Stimulated activated naive CD8-positive, alpha-beta T cell treated with anti-CD3 and anti-CD28 coated beads, Interleukin-15, Interleukin-2, amounts not matched to agents 100 ng/mL and 50 ng/mL, for 24 hours (primary cell): Measurements from ENCODE around the gene PTGIR.

Experiments used
- H3K27ac Mint-ChIP-seq: one replicate; pipeline ENCODE4 v1.8.0; 2021; ENCODE audit warnings: mild to moderate bottlenecking, mixed read lengths
- H3K27me3 Mint-ChIP-seq: one replicate; pipeline ENCODE4 v1.8.0; 2021; ENCODE audit warnings: mixed read lengths
- H3K36me3 Mint-ChIP-seq: one replicate; pipeline ENCODE4 v1.8.0; 2021; ENCODE audit warnings: low read depth, mixed read lengths
- H3K4me1 Mint-ChIP-seq: one replicate; pipeline ENCODE4 v1.8.0; 2021; ENCODE audit warnings: low read depth, mixed read lengths
- H3K4me3 Mint-ChIP-seq: one replicate; pipeline ENCODE4 v1.8.0; 2021; ENCODE audit warnings: mild to moderate bottlenecking, mixed read lengths
- H3K9me3 Mint-ChIP-seq: one replicate; pipeline ENCODE4 v1.8.0; 2021; ENCODE audit warnings: mixed read lengths

PTGIR gene

DNA sequence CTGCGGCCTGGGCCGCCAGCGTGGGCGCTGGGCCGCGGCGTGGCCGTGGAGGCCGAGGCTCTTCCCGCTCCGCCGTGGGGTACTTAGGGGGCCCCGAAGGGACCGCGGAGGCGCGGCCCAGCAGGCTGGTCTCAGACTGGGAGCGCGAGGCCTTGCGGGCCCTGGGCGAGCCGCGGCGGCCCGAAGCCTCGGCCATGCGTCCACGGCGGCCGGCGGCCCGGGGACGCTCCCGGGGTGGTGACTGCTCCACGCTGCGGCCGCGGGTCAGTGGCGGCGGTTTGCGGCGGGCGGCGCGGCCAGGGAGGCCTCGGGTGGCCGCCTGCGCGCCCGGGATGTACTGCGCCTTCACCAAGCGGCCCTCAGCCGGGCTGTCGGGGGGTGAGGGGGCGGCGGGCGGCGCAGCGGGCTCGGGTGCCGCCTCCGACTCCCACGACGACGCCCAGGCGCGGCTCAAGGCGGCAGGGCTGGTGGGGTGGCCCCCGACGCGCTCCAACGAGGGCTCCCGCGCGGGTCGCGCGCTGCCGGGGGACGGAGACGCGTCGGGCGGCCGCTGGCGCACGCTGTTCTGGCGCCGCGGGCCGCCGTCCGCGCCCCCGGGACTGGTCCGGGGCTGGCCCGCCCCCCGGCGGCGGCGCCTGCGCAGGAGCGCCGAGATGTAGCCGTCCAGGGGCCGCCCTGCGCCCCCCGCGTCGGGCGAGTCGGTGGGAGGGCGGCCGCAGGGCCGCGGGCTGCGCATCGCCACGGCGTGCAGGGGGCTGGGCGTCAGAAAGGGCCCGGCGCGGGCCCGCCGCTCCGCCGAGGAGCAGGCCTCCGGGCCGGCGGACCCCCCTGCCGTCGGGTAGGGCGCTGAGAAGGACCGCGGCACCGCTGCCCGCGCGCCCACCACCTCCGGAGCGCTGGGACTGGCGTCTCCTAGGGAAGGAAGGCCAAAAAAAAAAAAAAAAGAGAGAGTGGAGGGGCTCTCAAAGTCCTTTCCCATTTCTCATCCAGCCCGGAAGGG lies 24.4 kb upstream of the PTGIR start:
- Mint-ChIP-seq H3K27me3 (peaks cover 50% of the 10 kb centered on the region), H3K4me3 (no peak overlapping the region), H3K4me1 (peaks cover 11% of the 10 kb centered on the region), H3K9me3 (no peaks in the 10 kb centered on the region), H3K36me3 (peaks cover 6% of the 10 kb centered on the region), H3K27ac (no peak overlapping the region)

DNA sequence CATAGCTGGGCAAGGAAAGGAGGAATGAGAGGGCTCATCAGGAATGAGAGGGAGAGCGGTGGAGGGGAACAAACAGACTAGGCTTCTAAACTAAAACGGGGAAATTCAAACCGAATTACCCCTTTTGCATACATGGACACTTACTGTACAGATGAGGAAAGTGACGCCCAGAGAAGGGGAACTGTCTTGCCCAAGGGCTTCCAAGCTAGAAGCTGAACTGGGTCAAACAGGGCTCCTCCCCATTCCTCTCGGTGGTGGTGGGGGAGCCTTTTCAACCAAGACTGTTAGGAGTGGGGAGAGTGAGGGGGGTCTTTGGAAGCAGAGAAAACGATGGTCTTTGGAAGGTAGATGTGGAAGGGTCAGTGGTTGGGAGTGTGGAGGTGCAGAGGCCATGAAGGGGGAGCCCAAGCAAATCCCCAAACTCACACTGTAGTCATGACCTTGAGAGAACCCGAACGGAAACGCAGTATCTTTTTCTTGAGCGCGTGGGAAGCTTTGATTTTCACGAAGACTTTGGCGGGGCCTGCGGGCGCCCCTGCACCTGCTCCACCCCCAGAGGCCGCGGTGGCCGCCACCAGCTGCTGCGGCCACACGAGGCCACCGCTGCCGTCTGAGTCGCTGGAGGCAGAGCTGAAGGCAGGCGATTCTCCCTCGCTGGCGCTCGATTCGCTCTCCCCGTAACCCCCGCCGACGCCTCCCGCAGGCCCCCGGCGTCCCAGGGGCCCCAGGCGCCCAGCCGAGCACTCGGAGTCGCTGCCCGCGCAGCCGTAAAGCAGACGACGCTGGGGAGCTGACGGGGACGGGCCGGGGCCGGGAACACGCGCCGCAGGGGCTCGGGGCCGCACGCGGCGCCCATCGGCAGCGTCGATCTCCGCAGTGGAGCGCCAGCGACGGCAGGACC lies 23.4 kb upstream of the PTGIR start:
- Mint-ChIP-seq H3K27me3 (peaks cover 47% of the 10 kb centered on the region), H3K4me3 (no peak overlapping the region), H3K27ac (peak overlapping the region; percentile 75)

DNA sequence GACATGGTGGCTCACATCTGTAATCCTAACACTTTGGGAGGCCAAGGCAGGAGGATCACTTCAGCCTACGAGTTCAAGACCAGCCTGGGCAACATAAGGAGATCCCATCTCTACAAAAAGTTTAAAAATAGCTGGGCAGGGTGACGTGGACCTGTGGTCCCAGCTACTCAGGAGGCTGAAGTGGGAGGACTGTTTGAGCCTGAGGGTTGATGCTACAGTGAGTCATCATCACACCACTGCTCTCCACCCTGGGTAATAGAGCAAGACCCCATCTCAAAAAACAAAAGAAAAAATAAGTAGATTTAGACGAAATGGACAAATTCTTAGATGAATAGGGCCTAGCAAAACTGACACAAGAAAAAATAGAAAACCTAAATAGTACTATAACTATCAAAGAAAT lies 21.5 kb upstream of the PTGIR start:
- Mint-ChIP-seq H3K27me3 (peaks cover 41% of the 10 kb centered on the region), H3K4me1 (peaks cover 11% of the 10 kb centered on the region), H3K4me3 (no peak overlapping the region), H3K9me3 (no peaks in the 10 kb centered on the region), H3K27ac (no peak overlapping the region), H3K36me3 (peaks cover 6% of the 10 kb centered on the region)

More for the DNA sequence above, 23.4 kb upstream of the PTGIR start:
- H3K4me1 Mint-ChIP-seq: peaks cover 11% of the 10 kb centered on the region
- no peaks in the 10 kb centered on the region for H3K9me3 Mint-ChIP-seq
- peaks cover 6% of the 10 kb centered on the region for H3K36me3 Mint-ChIP-seq

DNA sequence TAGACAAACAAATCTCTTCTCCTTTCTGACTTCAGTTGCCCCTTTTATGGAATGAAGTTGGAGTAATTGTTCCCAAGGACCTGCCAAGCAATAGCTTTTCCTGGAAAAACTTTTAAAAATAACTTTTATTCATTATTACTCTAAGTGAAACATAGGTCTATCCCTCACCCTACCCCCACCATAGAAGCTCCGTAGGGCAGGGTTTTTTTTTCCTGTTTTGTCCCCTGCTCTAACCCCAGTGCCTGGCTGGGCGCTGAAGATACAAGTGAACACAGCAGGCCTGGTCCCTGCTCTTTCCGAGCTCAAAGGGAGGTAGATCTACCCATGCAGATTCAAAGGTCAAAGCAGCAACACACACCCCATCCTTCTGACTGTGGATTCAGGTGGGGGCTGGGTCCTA lies 19.8 kb upstream of the PTGIR start:
- peaks cover 14% of the 10 kb centered on the region for H3K4me1 Mint-ChIP-seq
- no peak overlapping the region for H3K4me3 Mint-ChIP-seq
- no peaks in the 10 kb centered on the region for H3K9me3 Mint-ChIP-seq
- H3K27ac Mint-ChIP-seq: no peak overlapping the region
- H3K27me3 Mint-ChIP-seq: peaks cover 29% of the 10 kb centered on the region
- H3K36me3 Mint-ChIP-seq: peaks cover 6% of the 10 kb centered on the region

- Mint-ChIP-seq H3K27me3 (peaks cover 6% of the 10 kb centered on the region), H3K27ac (no peak overlapping the region), H3K4me1 (peaks cover 8% of the 10 kb centered on the region), H3K9me3 (no peaks in the 10 kb centered on the region), H3K36me3 (no peaks in the 10 kb centered on the region), H3K4me3 (peak overlapping the region; percentile 25)
These were observed 15.8 kb upstream of the PTGIR start for GRCh38 chr19:46640656-46641055.

GRCh38 chr19:46639358-46640182 lies 14.7 kb upstream of the PTGIR start:
- Mint-ChIP-seq H3K4me1 (peaks cover 12% of the 10 kb centered on the region), H3K36me3 (no peaks in the 10 kb centered on the region), H3K27ac (no peak overlapping the region), H3K4me3 (no peak overlapping the region), H3K27me3 (peaks cover 3% of the 10 kb centered on the region), H3K9me3 (no peaks in the 10 kb centered on the region)

DNA sequence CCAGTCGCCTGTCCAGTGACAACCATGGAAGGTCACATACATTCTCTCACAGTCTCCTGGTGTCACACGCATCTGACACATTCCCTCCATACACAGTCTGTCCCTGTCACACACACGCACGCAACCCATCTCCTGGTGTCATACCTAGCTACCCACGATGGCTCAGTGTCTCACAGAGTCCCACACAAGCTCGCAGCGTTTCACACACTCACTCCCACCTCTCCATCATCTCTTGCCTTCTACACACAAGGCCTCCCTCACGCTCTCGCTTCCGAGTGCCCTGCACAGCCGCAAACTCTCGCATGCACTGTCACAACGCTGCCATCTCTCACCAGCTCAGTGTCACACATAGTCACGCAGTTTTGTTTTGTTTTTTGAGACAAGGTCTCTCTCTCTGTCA lies 12.3 kb upstream of the PTGIR start:
- H3K4me3 Mint-ChIP-seq: no peak overlapping the region
- H3K27me3 Mint-ChIP-seq: peaks cover 3% of the 10 kb centered on the region
- peaks cover 6% of the 10 kb centered on the region for H3K36me3 Mint-ChIP-seq
- H3K4me1 Mint-ChIP-seq: peaks cover 24% of the 10 kb centered on the region
- no peak overlapping the region for H3K27ac Mint-ChIP-seq
- H3K9me3 Mint-ChIP-seq: no peaks in the 10 kb centered on the region

- peak within 1 kb of the TSS; percentile 77 for H3K4me3 Mint-ChIP-seq
- no peaks in the 10 kb centered on the region for H3K9me3 Mint-ChIP-seq
- H3K27me3 Mint-ChIP-seq: peaks cover 3% of the 10 kb centered on the region
- H3K27ac Mint-ChIP-seq: peak within 1 kb of the TSS; percentile 69
- peaks cover 6% of the 10 kb centered on the region for H3K36me3 Mint-ChIP-seq
- peaks cover 24% of the 10 kb centered on the region for H3K4me1 Mint-ChIP-seq
These were observed 11.3 kb upstream of the PTGIR start, which contains the start of gene GNG8 for GRCh38 chr19:46635920-46636761. GNG8 (minus strand) TSS chr19:46636202; CDS start chr19:46634682, 1,520 bp downstream.

DNA sequence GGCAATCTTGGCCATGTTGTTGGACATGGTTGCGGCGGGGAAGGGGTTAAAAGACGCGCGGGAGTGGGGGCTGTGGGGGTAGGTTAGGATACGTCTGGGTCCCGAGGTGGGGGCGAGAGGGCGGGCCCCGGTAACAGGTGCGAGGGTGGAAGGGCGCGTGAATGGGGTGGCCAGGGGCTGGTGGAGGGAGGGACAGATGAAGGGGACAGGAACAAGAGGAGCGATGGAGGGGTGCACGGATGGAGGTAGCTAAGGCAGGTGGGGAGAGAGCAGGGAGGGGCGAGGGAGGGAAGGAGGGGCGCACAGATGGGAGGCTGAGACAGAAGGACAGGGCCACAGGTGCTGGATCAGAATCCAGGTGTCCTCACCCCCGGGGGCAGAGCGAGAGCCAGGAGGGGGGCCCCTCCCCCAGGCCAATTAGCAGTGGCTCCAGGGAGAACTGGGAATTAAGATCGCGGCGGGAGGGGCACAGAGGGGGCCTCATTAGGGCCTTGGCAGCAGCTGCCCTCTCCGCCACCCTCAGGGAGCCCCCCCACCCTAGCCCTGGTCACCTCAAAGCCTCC lies 9.8 kb upstream of the PTGIR start:
- Mint-ChIP-seq H3K36me3 (peaks cover 6% of the 10 kb centered on the region), H3K27me3 (no peaks in the 10 kb centered on the region), H3K27ac (no peak overlapping the region), H3K9me3 (no peaks in the 10 kb centered on the region), H3K4me1 (peaks cover 18% of the 10 kb centered on the region), H3K4me3 (peak overlapping the region; percentile 77)

DNA sequence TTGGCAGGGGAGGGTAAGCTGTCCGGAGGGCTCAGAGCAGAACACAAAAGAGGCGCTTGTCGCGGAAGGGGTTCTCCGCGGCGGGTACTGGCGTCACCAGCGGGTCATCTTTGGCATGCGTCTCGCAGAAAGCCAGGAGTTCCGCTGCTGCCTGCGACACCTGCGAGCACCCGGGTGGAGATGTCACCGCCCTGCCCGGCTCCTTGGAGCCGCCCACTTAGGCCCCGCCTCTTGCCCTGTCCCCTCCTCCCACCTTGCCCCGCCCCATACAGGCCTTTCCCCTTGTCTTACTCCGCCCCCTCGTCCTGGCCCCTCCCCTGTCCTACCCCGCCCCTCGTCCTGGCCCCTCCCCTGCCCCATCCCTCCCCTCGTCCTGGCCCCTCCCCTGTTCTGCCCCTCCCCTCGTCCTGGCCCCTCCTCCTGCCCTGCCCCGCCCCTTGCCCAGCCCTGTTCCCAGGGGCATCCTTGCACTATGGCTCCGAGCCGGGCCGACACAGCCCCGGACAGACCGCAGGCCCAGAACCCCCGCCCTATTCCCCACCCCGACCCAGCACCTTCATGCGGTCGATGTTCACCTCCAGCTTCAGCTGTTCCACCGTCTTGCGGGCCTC lies 9.3 kb upstream of the PTGIR start:
- no peaks in the 10 kb centered on the region for H3K27me3 Mint-ChIP-seq
- peak overlapping the region; percentile 50 for H3K27ac Mint-ChIP-seq
- H3K36me3 Mint-ChIP-seq: peaks cover 6% of the 10 kb centered on the region
- H3K9me3 Mint-ChIP-seq: no peaks in the 10 kb centered on the region
- peak overlapping the region; percentile 84 for H3K4me3 Mint-ChIP-seq
- H3K4me1 Mint-ChIP-seq: peaks cover 17% of the 10 kb centered on the region

- Mint-ChIP-seq H3K27me3 (no peaks in the 10 kb centered on the region), H3K9me3 (no peaks in the 10 kb centered on the region), H3K4me3 (peak overlapping the region; percentile 84), H3K4me1 (peaks cover 19% of the 10 kb centered on the region), H3K27ac (peak overlapping the region; percentile 41), H3K36me3 (peaks cover 6% of the 10 kb centered on the region)
These were observed 8.2 kb upstream of the PTGIR start for GRCh38 chr19:46633130-46633529.

GRCh38 chr19:46631481-46631880 lies 6.6 kb upstream of the PTGIR start:
- no peaks in the 10 kb centered on the region for H3K27me3 Mint-ChIP-seq
- H3K27ac Mint-ChIP-seq: no peak overlapping the region
- H3K4me1 Mint-ChIP-seq: peaks cover 24% of the 10 kb centered on the region

DNA sequence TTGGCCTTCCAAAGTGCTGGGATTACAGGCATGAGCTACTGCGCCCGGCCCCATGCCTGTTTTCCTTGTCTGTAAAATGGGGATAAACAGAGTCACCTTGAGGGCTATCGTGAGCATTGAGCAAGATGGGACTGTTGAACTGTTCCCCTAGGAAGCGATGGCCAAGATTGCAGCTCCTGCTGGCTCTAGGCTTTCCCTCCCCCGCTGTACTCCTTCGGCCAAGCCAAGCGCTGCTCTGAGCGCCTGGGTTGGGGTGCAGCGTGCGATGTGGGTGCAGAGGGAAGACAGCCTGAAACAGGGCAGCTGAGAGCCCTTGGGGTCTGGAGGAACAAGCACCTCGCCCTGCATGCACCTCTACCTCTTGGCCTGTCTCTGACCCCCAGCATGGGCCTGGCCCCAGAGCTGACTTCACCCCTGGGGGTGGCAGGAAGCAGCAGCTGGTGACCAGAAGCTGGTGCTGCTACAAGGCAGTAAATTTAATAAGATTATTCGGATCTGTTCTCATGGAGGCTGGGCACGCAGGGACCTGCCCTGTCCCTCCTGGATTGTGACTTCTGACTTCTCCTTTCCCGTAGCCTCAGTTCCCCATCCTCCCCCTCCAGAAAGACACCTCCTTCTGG lies 5.8 kb upstream of the PTGIR start:
- H3K27ac Mint-ChIP-seq: no peak overlapping the region
- H3K36me3 Mint-ChIP-seq: peaks cover 6% of the 10 kb centered on the region
- no peaks in the 10 kb centered on the region for H3K27me3 Mint-ChIP-seq

More at GRCh38 chr19:46631481-46631880, 6.6 kb upstream of the PTGIR start:
- H3K9me3 Mint-ChIP-seq: no peaks in the 10 kb centered on the region
- H3K36me3 Mint-ChIP-seq: peaks cover 6% of the 10 kb centered on the region
- no peak overlapping the region for H3K4me3 Mint-ChIP-seq

More for the DNA sequence above, 5.8 kb upstream of the PTGIR start:
- no peaks in the 10 kb centered on the region for H3K9me3 Mint-ChIP-seq
- H3K4me3 Mint-ChIP-seq: no peak overlapping the region
- H3K4me1 Mint-ChIP-seq: peaks cover 31% of the 10 kb centered on the region
